ENCODE results near the gene SPATA12.
"Not testable (repeated sequence)": the region's sequence is repeated elsewhere in the genome, so short reads cannot be mapped to it uniquely, and the experiment has no call there.

Gene SPATA12

DNA sequence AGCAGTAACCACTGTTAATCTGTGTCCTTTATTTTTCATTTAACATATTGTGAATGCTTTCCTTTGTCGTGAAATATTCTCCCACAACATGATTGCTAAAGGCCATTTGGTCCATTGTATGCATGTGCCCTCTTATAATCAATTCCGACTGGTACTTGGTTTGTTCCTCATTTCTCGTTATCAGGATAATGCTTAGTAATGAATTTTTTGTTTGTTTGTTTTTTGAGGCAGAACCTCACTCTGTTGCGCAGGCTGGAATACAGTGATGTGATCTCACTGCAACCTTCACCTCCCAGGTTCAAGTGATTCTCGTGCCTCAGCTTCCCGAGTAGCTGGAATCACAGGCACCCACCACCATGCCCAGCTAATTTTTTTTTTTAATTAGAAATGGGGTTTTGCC lies 22.0 kb downstream of the SPATA12 start:
- no peak for DNase-seq (ENCODE audit: low read depth in 3 of 3, low spot score in 1 of 3)

DNA sequence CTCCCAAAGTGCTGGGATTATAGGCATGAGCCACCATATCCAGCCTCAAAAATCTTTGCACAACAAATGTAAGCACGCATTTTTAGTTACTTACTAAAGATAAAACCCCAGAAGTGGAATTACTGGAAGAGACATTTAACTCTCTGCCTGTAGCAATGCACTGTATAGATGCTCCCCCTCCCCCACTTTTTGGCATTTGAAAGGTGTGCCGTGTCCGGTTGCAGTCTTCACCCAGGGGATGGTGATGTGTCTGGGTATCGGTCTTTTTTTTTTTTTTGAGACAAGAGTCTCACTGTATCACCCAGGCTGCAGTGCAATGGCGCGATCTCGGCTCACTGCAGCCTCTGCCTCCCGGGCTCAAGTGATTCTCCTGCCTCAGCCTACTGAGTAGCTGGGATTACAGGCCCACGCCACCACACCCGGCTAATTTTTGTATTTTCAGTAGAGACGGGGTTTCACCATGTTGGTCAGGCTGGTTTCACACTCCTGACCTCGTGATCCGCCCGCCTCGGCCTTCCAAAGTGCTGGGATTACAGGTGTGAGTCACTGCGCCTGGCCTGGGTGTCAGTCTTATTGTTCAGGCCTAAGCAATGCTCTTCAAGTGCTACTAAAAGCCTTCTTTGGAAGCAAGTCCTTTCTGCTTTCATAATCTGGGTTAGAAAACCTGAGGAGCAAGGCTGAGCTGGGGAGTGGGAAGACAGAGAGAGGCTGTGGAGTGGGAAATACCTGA lies 23.0 kb downstream of the SPATA12 start:
- not testable (repeated sequence) for DNase-seq (ENCODE audit: low read depth in 3 of 3, low spot score in 1 of 3)

DNA sequence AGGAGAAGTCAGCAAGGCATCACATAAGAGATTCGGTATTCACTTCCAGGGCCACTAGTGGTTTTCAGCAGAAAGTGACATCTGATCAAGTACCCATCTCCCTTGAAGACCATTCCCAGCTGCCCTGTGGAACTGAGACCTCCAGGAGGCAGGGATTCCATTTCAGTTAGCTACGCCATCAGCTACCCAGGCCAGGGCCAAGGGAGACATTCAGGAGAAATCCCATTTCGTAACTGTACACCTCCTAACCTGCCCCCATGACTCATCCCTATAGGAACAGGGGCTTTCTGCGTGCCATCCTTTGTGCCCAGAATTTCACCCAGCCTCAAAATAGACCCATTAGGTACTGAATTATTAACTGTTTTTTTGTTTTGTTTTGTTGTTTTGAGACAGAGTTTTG lies 24.7 kb downstream of the SPATA12 start:
- no peak for DNase-seq (ENCODE audit: low read depth in 3 of 3, low spot score in 1 of 3)

DNA sequence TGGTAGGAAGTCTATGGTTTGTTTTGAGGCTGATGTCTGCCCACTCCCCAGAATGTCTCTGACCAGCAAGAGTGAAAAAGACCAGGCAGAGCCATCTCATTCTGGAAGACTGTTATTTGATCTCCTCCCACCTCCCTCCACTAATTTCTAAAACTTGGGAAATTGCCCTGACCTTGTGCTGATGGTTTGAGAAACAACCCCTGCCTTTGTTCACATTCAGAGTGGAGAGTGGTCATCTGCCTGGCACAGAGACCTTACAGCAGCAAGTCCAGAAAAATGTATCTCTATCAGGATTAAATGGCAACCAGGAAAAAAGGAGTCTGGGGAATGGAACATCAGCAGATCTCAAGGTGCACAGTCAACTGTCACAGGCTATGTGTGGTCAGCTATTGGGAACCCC lies 25.7 kb downstream of the SPATA12 start:
- DNase-seq (ENCODE audit: low read depth in 3 of 3, low spot score in 1 of 3) = no peak

DNA sequence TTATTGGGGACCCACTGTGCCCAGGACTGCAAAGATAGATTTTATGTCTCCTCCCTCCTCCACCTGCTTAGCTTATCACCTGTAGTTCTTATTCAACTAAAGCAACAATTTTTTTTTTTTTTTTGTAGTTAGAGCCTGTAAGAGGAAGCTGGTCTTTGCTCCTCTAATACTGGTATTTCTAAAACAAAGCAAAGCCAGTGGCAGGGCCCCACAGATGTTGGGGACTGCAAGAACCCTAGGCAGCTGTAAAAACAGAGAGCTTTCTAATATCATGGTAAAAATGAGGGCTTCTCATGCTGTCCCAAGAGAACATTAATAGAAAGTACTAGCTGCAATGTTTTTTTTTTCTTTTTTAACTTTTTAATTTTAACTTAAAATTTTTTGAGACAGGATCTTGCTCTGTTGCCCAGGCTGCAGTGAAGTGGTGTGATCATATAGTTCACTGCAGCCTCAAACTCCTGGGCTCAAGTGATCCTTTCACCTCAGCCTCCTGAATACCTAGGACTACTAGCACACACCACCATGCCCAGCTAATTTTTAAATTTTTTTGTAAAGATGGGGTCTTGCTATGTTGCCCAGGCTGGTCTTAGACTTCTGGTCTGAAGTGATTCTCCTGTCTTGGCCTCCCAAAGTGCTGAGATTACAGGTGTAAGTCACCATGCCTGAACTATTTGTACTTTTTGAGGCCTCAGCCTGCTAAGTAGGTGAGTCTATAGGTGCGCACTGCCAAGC lies 27.1 kb downstream of the SPATA12 start:
- DNase-seq (ENCODE audit: low read depth in 3 of 3, low spot score in 1 of 3) = no peak

DNA sequence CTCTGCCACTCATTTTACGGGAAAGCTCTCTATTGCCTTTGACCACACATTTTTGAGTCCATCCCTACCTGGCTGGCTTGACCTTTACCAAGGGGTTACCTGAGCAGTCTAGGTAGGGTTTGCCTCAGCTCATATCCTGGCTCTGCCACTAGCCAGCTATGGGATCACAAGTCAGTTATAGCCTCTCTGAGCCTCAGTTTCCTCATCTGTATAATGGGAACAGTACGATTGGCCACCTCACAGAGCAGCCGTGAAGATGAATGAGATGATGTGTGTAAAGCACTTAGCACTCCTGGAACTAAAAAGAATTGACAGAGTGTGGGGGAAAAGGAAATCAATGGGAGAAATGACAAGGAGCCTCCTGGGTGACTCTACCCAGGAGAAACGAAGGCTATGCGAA lies 28.0 kb downstream of the SPATA12 start:
- DNase-seq (ENCODE audit: low read depth in 3 of 3, low spot score in 1 of 3) = no peak

DNA sequence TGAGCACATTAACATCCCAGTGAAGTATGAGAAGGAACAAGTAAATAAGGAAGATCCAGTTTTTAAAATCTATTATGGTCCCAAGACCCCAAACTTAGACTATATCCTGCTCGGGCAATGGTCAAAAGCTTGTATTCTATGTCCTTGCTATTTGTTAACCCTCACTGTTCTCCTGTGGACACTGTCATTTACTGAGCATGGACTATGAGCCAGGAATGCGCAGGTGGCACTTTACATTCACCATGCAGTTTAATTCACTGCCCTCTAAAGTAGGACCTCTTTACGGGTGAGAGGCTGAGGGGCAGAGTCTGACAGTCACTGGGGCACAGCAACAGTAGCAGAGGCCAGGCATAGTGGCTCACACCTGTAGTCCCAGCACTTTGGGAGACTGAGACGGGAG lies 28.6 kb downstream of the SPATA12 start:
- DNase-seq (ENCODE audit: low read depth in 3 of 3, low spot score in 1 of 3) = no peak

DNA sequence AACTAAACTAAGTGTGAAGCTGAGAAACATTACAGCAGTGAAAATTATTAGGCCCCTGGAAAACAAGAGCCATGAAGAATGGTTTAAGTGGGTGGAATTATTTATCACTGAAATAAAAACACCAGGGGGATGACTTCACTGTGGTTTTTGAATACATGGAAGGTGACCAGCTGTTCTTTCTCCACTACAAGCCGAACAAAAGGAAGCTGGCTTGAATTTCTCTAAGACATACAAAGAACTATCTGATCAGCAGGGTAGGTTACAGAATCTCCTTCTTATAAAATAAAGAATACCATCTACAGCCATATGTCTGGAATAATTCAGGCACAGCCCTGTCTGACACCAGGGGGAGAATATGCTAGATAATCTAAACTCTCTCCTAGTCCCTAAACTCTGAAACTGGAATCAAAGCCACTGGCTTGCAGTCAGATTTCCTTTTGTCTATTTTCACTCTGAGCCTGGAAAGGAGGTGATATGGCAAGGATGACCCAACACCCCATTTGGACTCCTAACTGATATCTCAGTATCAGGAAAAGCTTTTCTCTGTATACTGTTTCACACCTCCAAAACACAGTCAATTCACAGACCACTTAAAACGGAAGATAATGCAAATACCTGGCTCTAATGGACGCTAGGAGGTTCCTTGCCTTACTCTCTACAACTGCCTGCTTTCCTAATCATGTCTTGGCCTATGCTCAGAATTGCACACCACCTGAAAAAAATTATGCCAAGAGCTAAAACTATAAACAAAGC lies 31.2 kb downstream of the SPATA12 start:
- no peak for DNase-seq (ENCODE audit: low read depth in 3 of 3, low spot score in 1 of 3)

DNA sequence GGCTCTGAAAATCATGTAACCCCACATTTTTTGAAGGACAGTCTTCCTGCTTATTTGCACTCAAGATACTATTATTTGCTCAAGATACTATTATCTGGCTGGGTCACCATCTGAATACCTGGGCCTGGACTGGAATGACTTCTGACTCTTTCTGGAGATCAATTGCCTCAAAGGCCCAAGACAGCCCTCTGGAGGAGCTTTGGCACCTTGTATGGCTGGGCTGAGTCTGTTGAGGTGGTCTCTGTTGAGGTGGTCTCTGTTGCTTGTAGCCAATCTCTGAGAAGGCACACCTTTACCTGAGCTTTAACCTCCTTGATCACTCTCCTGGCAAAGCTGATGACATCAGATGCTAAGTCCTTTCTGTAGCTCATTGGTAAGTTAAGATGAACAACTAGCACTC lies 33.0 kb downstream of the SPATA12 start:
- DNase-seq (ENCODE audit: low read depth in 3 of 3, low spot score in 1 of 3) = no peak

DNA sequence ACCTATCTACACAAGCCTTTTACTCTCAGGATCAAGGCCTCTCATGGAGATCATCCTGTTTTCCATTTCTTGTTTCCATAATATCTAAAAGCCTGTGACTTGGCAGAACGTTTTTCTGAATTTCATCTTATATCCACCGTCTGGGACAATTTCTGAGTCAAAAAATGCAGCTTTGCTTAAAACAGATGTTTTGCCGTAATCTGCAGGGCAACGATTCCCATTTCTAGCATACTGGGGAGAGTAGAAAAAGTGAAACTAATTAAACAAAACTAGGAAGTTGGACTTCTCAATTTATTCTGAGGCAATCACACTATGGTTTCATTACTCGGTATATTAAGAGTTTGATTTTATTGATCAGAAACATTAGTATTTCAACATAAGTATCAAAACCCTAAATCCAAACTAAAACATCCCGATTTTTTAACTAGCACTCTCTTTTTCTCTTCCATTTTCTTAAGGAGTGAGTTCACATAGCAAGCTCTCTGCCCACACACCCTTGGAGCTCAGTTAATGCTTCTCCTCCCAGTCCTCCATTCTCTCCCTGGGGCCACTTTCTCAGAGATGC lies 33.6 kb downstream of the SPATA12 start:
- DNase-seq (ENCODE audit: low read depth in 3 of 3, low spot score in 1 of 3) = no peak

DNA sequence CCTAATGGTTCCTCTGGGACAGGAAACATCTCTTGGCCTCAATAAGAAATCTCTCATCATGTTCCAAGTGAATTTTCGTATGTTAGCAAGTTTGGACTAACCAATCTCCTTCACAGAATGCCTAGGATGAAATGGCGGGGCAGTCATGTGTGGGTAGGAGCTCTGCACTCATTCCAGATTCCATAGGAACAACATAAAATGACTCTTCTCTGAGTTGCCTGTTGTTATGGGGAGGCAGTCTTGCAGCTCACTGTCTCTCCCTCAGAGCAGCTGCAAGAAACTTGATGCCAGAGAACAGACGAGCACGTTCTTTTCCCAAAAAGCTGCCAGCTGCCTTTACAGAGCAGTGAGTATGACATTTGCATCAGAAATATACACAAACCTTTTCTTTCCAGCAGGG lies 34.1 kb downstream of the SPATA12 start:
- DNase-seq (ENCODE audit: low read depth in 3 of 3, low spot score in 1 of 3) = no peak

DNA sequence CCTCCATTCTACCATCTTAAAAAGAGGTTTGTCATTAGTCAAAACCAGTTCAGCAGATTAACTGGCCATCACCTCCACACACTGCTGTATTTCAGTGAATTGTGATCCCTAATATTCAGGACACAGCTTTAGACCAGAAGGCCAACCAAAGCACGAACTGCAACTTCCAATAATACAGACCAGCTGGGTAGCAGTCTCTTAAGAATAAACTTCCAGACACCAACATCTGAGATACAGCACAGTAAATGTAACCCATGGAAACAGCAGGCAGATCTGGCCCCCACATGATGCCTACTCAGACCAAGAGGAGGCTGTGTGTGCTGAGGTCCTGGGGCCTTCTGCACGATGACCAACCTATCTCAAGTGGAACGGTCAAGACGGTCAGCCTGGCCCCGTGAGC lies 34.9 kb downstream of the SPATA12 start:
- DNase-seq (ENCODE audit: low read depth in 3 of 3, low spot score in 1 of 3) = no peak

DNA sequence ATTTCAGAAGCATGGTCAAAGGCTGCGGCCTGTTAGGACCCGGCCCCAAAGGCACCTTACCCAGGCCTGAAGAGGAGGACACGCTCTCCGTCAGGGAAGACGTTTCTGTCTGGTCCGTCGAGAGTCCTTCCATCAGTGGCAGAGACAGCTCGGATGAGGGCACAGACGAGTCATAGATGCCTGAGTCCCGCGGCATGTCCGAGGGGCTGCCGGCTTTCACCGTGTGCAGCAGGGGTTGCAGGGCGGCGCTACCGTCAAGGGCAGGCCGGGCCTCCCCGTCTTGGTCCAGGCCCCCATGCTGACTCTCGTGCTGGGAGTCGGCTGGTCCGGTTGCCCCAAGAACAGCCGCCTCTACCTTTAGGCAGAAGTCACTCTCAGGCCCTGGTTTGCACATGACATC lies 37.1 kb downstream of the SPATA12 start:
- no peak for DNase-seq (ENCODE audit: low read depth in 3 of 3, low spot score in 1 of 3)

DNA sequence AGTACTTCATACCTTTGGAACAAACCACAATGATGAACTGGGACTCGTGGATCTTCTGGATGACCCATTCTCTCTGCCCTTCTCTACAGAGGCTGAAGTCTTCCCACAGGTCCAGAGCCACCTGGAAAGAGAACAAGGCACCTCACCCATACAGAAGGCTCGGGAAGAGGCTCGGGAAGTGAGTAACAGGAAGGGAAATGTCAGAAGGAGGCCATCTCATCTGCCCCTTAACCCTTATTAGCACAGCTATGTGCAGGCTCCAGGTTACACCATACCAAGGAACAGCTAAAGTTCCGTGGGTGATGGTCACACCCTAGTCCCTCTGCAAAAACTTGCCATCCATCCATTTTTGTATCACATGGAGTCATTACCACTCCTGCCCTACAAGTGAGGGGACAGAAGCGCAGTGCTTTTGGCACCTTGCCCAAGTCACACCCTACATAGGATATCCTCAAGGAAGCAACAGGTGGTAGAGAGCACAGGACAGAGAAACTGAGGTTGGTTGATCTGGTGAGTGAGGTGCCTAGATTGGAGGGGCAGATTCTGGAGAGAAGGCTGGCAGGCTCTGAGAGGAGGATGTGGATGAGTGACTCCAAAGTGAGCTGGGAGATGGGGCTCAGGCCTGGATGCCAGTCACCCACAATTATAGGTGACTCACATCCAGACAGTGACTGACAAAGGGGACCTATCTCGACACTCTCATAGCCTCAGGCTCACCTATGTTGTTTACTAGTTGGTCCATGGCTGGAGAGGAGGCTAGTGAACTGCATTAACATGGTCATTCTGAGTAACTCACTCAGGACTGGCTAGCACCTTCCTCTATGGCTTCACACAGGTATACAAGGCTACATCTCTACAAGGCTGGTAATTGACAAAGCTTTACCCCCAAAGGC lies 38.2 kb downstream of the SPATA12 start:
- no peak for DNase-seq (ENCODE audit: low read depth in 3 of 3, low spot score in 1 of 3)

DNA sequence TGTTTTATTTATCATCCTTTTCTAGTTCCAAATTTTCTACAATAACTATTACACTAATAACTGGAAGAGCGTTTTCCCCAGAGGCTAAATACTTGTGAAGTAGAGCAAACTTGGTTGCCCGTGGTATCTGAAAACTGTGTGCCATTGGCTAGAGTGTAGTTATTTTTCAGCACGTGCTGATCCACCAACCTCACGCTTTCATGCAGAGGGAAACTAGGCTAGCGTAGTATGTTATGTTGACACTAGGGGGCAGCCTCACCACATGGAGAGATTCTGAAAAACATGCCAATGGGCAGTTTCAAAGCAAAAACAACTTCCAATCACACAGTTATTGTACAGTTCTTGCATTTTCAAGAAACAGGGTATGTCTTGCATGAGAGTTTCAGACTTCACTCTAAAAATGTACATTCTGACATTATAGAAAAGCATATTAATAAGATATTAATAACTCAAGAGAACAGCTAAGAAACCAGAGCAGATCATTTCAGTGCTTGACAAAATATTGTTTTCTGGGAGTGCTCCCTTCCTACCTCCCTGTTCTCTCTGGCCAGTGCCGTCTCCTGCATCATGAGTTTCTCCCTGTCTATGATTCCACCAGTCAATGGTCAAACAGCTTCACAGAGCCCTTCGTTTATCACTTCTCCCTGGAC lies 39.7 kb downstream of the SPATA12 start:
- peak in 1 of 3 donors; percentile 5 for DNase-seq (ENCODE audit: low read depth in 3 of 3, low spot score in 1 of 3)

DNA sequence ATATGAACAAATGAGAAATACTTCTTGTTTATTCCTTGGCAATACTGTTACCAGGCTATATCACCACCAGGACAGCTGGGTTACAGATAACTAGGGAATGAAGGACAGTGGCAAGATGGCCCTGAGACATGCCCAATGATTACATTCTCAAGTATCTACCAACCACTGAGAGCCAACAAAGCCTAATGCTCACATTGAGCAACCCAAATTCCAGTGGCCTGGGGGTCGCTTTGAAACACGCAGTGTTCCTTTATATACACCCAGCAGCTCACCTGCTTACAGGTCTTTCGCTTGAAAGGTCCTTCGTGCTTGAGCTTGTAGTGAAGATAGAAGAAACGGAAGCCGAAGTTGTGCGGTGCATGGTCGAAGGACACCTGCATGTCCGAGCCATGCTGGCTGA lies 45.1 kb downstream of the SPATA12 start:
- no peak for DNase-seq (ENCODE audit: low read depth in 3 of 3, low spot score in 1 of 3)

DNA sequence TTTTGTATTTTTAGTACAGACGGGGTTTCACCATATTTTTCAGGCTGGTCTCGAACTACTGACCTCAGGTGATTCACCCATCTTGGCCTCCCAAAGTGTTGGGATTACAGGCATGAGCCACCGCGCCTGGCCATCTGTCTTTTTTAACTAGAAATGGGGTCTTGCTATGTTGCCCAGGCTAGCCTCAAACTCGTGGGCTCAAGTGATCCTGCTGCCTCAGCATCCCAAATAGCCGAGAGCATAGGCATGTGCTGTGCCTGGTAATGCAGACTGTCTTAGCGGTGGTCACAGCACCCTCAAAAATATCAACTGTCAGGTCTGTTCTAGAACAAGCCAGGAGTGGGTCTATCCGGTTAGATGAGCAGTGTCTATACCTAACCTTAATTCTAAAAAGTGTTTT lies 48.2 kb downstream of the SPATA12 start:
- no peak for DNase-seq (ENCODE audit: low read depth in 3 of 3, low spot score in 1 of 3)

DNA sequence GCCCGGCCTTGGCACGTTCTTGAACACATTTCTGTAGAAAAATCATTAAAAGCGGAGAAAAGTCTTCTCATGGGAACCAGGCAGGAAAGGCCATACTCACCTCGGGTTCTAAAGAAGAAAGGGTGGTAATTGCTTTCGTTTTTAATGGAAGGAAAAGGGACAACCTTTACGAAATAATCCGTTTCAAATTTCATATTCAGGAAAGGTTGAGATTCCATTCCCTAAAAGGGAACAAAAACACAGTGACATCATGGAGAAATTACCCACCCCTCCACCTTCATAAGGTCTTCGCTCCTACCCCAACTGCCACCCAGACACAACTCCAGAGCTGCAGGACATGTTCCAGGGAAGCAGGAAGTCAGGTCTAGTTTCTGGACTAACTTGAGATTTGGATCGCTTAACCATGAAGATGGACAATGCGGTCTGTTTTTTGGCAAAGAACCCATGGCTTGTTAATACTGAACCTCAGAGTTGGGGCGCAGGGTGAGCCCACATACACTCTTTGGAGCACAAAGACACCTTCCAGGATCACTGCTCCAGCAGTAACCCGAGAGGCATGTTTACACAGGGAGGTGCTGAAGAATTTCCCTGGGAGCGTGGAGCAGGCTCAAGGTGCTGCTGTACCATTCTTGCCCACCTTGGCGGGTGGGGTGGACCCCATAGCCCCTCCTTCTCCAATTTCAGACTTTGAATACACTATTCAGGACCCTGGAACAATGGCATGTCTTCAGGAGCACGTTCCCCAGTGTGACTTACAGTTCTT lies 49.2 kb downstream of the SPATA12 start:
- DNase-seq (ENCODE audit: low read depth in 3 of 3, low spot score in 1 of 3) = no peak

DNA sequence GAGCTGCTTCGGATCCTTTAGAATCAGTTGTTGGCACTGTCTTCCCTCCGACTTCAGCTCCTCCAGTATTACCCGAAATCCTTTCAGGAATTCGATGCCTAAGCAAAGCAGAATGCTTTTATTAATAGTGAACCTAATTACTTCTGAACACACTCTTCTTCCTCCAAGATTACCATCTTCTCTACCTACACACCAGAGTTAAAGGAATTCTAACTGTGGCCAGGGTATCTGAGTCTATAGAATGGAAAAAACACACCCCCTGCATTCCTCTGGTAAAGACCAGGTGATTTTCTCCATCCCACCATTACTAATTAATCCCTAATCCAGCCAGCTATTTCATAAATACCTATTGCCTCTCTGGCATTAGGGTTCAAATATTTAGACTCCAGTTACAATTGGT lies 49.8 kb downstream of the SPATA12 start:
- DNase-seq (ENCODE audit: low read depth in 3 of 3, low spot score in 1 of 3) = no peak

DNA sequence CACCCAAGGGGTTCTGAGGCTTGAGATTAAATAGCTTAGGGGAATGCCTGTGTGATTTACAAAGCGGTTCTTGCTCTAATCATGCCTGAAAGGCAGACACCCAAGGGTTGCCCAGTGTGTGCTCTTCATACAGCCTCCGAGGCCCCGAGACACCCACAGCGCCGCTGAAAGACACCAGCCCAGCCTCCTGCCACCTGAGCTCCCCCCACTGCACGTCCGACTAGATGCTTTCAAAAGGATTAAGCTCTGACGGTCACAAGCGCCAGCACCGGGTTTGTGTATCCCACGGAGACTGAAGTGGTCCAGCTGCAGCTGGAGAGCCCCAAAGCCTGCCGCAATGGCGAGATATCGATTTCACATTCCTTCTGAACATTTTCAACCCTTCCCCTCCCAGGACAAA lies 50.3 kb downstream of the SPATA12 start:
- no peak for DNase-seq (ENCODE audit: low read depth in 3 of 3, low spot score in 1 of 3)

All from stimulated activated CD4-positive, alpha-beta T cell treated with anti-CD3 and anti-CD28 coated beads, TNF-alpha, amount 100 ng/mL, for 1 hour (primary cell).